Liver (tissue), 3 donors: ENCODE data around the gene PTMS.
"Not testable (repeated sequence)": the region's sequence is repeated elsewhere in the genome, so short reads cannot be mapped to it uniquely, and the experiment has no call there.

Experiments
- SP1 ChIP-seq: IDR thresholded peaks from 2 replicates; pipeline ENCODE4 v1.6.1; 2018; ENCODE audit warnings: antibody characterized with exemption, mild to moderate bottlenecking
- TAF1 ChIP-seq: conservative IDR thresholded peaks from 2 replicates; pipeline ENCODE4 v1.6.1; 2016; ENCODE audit warnings: antibody characterized with exemption, mild to moderate bottlenecking
- TF ChIP-seq, protein P1 (sequence below): IDR thresholded peaks from 2 replicates; pipeline ENCODE4 v1.6.1; 2016; ENCODE audit warnings: antibody characterized with exemption
- TF ChIP-seq, protein P2 (sequence below): fragments of 150-350 bp; IDR thresholded peaks from 2 replicates; pipeline ENCODE4 v1.5.1; 2017; ENCODE audit warnings: improper control_type of control experiment, low read depth, low read length; ENCODE audit not compliant: missing input control
- donor health status: healthy.
- donor health status: healthy.

DNA sequence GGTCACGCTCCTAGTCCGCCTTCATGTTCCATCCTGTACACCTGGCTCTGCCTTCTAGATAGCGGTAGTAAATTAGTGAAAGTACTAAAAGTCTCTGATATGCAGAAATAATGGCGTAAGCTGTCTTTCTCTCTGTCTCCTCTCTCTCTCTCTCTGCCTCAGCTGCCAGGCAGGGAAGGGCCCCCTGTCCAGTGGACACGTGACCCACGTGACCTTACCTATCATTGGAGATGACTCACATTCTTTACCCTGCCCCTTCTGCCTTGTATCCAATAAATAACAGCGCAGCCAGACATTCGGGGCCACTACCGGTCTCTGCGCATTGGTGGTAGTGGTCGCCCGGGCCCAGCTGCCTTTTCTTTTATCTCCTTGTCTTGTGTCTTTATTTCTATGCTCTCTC is 24.1 kb upstream of the PTMS start:
- TF ChIP-seq, protein P1, sequence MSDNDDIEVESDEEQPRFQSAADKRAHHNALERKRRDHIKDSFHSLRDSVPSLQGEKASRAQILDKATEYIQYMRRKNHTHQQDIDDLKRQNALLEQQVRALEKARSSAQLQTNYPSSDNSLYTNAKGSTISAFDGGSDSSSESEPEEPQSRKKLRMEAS: not testable (repeated sequence)
- TF ChIP-seq, protein P2, sequence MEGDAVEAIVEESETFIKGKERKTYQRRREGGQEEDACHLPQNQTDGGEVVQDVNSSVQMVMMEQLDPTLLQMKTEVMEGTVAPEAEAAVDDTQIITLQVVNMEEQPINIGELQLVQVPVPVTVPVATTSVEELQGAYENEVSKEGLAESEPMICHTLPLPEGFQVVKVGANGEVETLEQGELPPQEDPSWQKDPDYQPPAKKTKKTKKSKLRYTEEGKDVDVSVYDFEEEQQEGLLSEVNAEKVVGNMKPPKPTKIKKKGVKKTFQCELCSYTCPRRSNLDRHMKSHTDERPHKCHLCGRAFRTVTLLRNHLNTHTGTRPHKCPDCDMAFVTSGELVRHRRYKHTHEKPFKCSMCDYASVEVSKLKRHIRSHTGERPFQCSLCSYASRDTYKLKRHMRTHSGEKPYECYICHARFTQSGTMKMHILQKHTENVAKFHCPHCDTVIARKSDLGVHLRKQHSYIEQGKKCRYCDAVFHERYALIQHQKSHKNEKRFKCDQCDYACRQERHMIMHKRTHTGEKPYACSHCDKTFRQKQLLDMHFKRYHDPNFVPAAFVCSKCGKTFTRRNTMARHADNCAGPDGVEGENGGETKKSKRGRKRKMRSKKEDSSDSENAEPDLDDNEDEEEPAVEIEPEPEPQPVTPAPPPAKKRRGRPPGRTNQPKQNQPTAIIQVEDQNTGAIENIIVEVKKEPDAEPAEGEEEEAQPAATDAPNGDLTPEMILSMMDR: not testable (repeated sequence)
- not testable (repeated sequence) for TF ChIP-seq SP1, TAF1
